ENCODE results near the gene TMEM94. TPM values are rescaled to one million over a fixed set of nuclear protein-coding genes. Genes with fewer than 3 reads are reported as not detected.

Gene TMEM94
- total RNA-seq, 2 donors from 2014 or later = 64.5 to 65.2 TPM

DNA sequence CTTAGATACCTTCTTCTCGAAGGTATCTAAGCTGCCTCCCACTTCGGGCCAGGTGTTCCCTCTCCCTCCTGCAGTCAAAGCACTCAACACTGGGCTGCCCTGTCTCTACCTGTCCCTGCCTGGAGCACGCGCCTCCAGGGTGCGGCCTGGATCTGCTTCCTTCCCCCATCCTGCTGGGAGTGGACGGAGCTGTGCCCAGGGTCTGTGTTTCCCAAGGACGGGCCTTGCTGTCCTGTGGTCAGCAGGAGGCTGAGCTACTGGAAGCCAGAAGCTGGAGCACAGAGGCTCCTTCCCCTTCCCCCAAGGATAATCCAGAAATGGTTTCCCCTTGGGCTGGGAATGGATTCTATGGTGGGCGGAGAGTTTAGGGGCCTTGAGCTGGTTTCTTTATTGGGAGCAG is 85.8 kb downstream of the TMEM94 start:
- Mint-ChIP-seq H3K36me3 (no peaks in the 10 kb centered on the region), H3K9me3 (no peaks in the 10 kb centered on the region), H3K27ac (no peak overlapping the region)
- DNase-seq (ENCODE audit: low spot score in 2 of 2) (no peak), ATAC-seq (no peak)

GRCh38 chr17:75542728-75543336 is 86.4 kb downstream of the TMEM94 start:
- no peaks in the 10 kb centered on the region for H3K9me3 Mint-ChIP-seq
- DNase-seq (ENCODE audit: low spot score in 2 of 2) (no peak), ATAC-seq (no peak)
- no peaks in the 10 kb centered on the region for H3K36me3 Mint-ChIP-seq
- H3K27ac Mint-ChIP-seq = no peak overlapping the region

- DNase-seq (ENCODE audit: low spot score in 2 of 2) = no peak
- no peak for ATAC-seq
- no peaks in the 10 kb centered on the region for H3K36me3 Mint-ChIP-seq
- no peak overlapping the region for H3K27ac Mint-ChIP-seq
- H3K9me3 Mint-ChIP-seq = no peaks in the 10 kb centered on the region
These were observed 87.8 kb downstream of the TMEM94 start for GRCh38 chr17:75544250-75544649.

DNA sequence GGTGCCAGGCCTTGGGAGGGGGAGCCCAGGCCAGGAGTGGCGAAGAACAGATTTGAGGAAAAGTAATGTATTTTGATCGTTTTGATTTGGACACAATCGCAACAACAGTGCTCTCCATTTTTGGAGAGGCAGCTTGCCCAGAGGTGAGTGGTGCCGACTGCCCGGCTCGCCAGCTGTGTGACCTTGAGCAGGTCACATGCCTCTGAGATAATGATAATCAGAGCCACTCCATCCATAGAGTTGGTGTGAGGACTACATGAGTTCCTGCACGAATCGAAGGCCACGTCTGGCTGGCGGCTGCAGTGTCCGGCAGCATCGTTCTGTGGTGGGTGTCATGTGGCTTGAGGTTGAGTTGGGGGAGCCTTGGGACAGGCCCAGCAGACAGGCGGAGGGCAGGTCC is 89.7 kb downstream of the TMEM94 start:
- Mint-ChIP-seq H3K9me3 (no peaks in the 10 kb centered on the region), H3K36me3 (no peaks in the 10 kb centered on the region), H3K27ac (no peak overlapping the region)
- no peak for DNase-seq (ENCODE audit: low spot score in 2 of 2)
- no peak for ATAC-seq

- Mint-ChIP-seq H3K9me3 (no peaks in the 10 kb centered on the region), H3K27ac (no peak overlapping the region), H3K36me3 (no peaks in the 10 kb centered on the region)
- DNase-seq (ENCODE audit: low spot score in 2 of 2) = no peak
- no peak for ATAC-seq
These were observed 90.7 kb downstream of the TMEM94 start for GRCh38 chr17:75547091-75547490.

DNA sequence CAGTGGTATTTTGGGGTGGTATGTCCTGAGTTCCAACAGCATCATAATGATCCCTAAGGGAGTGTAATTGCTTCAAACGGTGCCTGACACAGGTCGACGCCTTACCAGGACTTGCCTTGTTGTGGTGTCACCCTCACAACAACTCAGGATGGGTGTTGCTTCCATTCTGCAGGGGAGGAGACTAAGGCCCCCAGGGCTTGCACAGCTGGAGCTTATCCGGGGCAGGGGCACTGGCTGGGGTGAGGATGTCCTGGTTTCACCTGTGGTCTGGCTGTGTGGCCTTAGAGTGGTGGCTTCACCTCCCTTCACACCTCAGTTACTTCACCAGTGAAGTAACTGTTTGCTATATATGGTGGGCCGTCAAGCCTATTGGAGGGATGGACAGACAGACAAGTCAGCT is 92.4 kb downstream of the TMEM94 start:
- Mint-ChIP-seq H3K9me3 (no peaks in the 10 kb centered on the region), H3K36me3 (no peaks in the 10 kb centered on the region), H3K27ac (no peak overlapping the region)
- DNase-seq (ENCODE audit: low spot score in 2 of 2) (no peak), ATAC-seq (no peak)

Other genes with a start within 250 kb of the TMEM94 start
- 10 to 100 TPM; 74.9 to 79.0 TPM for gene GGA3, start 195.0 kb upstream of the TMEM94 start, total RNA-seq
- gene MRPS7, start 194.8 kb upstream of the TMEM94 start, total RNA-seq = 10 to 100 TPM; 72.3 to 80.5 TPM
- gene MIF4GD, start 185.4 kb upstream of the TMEM94 start, total RNA-seq = 10 to 100 TPM; 33.4 to 37.8 TPM
- gene SLC25A19, start 167.2 kb upstream of the TMEM94 start, total RNA-seq = 100 to 1,000 TPM in 1 of 2 donors, 10 to 100 TPM in 1; 74.4 to 110 TPM
- 100 to 1,000 TPM; 163 to 180 TPM for gene GRB2, start 51.0 kb upstream of the TMEM94 start, total RNA-seq
- 1 to 10 TPM; 1.7 to 3.5 TPM for gene CASKIN2, start 58.9 kb downstream of the TMEM94 start, total RNA-seq
- 10 to 100 TPM; 26.8 to 45.5 TPM for gene TSEN54, start 59.9 kb downstream of the TMEM94 start, total RNA-seq
- 10 to 100 TPM; 12.0 to 12.8 TPM for gene LLGL2, start 69.1 kb downstream of the TMEM94 start, total RNA-seq
- 10 to 100 TPM; 38.4 to 45.0 TPM for gene MYO15B, start 131.2 kb downstream of the TMEM94 start, total RNA-seq
- gene SMIM5, start 176.8 kb downstream of the TMEM94 start, total RNA-seq = under 1 TPM; 0.06 to 0.32 TPM
- 10 to 100 TPM; 35.1 to 47.4 TPM for gene RECQL5, start 210.5 kb downstream of the TMEM94 start, total RNA-seq
- gene SAP30BP, start 210.7 kb downstream of the TMEM94 start, total RNA-seq = 10 to 100 TPM; 76.3 to 78.8 TPM

Data from activated naive CD4-positive, alpha-beta T cell treated with anti-CD3 and anti-CD28 coated beads, Interleukin-2, amount 50 U/mL, for 72 hours (primary cell).